ENCODE data around the gene MYL12B.
A peak's percentile ranks its signal among the peaks of the same experiment; 100 is the strongest.
"Not testable (repeated sequence)": the region's sequence is repeated elsewhere in the genome, so short reads cannot be mapped to it uniquely, and the experiment has no call there.

MYL12B gene

DNA sequence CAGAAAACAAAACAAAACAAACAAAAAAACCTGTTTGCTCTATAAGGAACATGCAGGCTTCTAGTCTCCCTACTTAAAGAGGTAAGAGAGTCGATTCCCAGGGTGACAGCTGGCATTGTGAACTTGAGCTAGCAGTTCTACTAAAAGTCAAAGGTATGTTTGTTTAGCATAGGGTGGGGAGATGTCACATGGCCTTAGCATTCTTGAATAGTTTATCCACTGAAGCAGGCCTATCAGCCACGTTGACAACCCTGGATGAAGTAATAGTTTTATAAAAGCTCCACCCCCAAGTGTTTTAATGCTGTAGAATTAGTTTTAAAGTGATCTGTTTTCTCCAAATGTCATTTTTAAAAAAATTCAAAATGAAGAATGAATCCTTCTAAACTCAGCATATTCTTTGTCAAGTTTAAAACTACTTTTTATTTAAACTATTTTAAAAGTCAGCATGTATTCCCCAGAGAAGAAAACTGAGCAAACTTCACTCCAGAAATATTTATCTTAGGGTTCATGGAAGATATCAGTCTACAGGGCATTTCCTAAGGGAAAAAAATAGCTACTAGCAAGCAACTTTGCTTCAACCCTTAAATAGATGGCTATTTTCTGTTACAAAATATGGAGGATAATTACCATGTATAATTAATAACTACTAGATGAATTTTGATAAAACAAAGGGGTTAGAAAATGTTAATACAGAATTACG is 43.8 kb upstream of the MYL12B start:
- no peak for TF ChIP-seq CTCF (IDR thresholded peaks at IDR 0.05; ENCODE audit: low read depth, low read length)
- no peaks in the 10 kb centered on the region for H3K27me3 ChIP-seq (ENCODE audit: insufficient read depth, low read depth, severe bottlenecking)
- peak; percentile 51 for DNase-seq
- H3K27ac ChIP-seq = peak overlapping the region; percentile 30; the same call in 1 of the 2 replicates
- no peaks in the 10 kb centered on the region; the same call in 1 of the 2 replicates for H3K36me3 ChIP-seq
- no peak overlapping the region for H3K4me3 ChIP-seq (ENCODE audit: low read depth, low read length)
- H3K9me3 ChIP-seq (ENCODE audit: severe bottlenecking) = no peaks in the 10 kb centered on the region

GRCh38 chr18:3218819-3219218 is 43.1 kb upstream of the MYL12B start:
- no peak overlapping the region; the same call in 1 of the 2 replicates for H3K4me3 ChIP-seq (ENCODE audit: low read depth, low read length)
- no peak for DNase-seq
- H3K27me3 ChIP-seq (ENCODE audit: insufficient read depth, low read depth, severe bottlenecking) = no peaks in the 10 kb centered on the region
- no peaks in the 10 kb centered on the region for H3K9me3 ChIP-seq (ENCODE audit: severe bottlenecking)
- H3K36me3 ChIP-seq = no peaks in the 10 kb centered on the region; the same call in 1 of the 2 replicates
- peak overlapping the region; percentile 52 for H3K27ac ChIP-seq
- no peak for TF ChIP-seq CTCF (IDR thresholded peaks at IDR 0.05; ENCODE audit: low read depth, low read length)

DNA sequence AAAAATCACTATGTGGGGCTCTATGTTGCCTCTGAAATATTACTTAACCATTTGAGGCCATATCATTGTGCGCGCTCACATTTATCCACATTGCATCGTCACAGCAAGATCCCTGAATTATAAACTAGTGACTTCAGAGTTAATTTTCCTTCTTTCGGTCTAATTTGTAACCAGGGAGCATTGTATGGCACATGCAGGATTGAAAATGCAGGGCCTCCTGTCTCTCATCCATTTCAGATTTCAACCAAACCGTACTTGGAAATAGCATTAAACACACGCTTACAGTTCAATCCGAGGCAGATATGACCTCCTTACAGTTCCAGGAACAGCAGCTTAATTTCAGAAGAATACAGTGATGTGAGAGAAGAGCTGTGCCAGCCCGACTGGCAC is 42.7 kb upstream of the MYL12B start:
- TF ChIP-seq CTCF (IDR thresholded peaks at IDR 0.05; ENCODE audit: low read depth, low read length) = no peak

GRCh38 chr18:3219631-3220335 is 42.1 kb upstream of the MYL12B start, which contains the start of gene MYOM1:
Gene MYOM1, minus strand, starts transcription at chr18:3219968. Its CDS starts 4,745 bp downstream, at chr18:3215223.
- Histone ChIP-seq H3K27ac (peak within 1 kb of the TSS; percentile 52), H3K4me3 (ENCODE audit: low read depth, low read length) (peak within 1 kb of the TSS; percentile 17), H3K9me3 (ENCODE audit: severe bottlenecking) (no peaks in the 10 kb centered on the region), H3K27me3 (ENCODE audit: insufficient read depth, low read depth, severe bottlenecking) (no peaks in the 10 kb centered on the region), H3K36me3 (no peaks in the 10 kb centered on the region; the same call in 1 of the 2 replicates)
- TF ChIP-seq CTCF (IDR thresholded peaks at IDR 0.05; ENCODE audit: low read depth, low read length) = no peak
- no peak for DNase-seq

More for the DNA sequence above, 42.7 kb upstream of the MYL12B start:
- Histone ChIP-seq H3K36me3 (no peaks in the 10 kb centered on the region; the same call in 1 of the 2 replicates), H3K9me3 (ENCODE audit: severe bottlenecking) (no peaks in the 10 kb centered on the region), H3K4me3 (ENCODE audit: low read depth, low read length) (peak overlapping the region; percentile 17; the same call in 1 of the 2 replicates), H3K27ac (peak overlapping the region; percentile 52), H3K27me3 (ENCODE audit: insufficient read depth, low read depth, severe bottlenecking) (no peaks in the 10 kb centered on the region)
- no peak for DNase-seq

GRCh38 chr18:3220868-3221267 is 41.1 kb upstream of the MYL12B start:
- not testable (repeated sequence) for DNase-seq; H3K27ac ChIP-seq; H3K9me3 ChIP-seq (ENCODE audit: severe bottlenecking); H3K36me3 ChIP-seq; H3K4me3 ChIP-seq (ENCODE audit: low read depth, low read length); H3K27me3 ChIP-seq (ENCODE audit: insufficient read depth, low read depth, severe bottlenecking)

DNA sequence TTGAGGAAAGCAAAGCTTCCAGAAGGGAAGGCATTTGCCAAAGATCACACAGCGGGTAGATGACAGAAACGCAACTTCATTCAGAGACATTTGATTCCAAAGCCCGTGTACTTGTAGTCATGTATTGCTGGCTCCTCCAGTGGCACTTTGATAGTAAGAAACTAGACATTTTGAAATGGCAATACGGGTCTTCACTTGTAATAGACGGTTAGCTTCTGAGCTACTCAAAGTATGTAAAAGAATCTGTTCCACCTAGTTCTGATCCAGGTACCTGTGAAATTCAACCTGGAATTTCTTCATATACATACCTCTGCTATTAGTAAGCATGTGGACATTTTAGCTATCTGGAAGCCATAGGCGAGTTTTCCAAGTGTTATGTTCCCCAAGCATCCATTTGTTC is 40.4 kb upstream of the MYL12B start:
- no peak for DNase-seq
- no peaks in the 10 kb centered on the region for H3K36me3 ChIP-seq
- no peaks in the 10 kb centered on the region for H3K27me3 ChIP-seq (ENCODE audit: insufficient read depth, low read depth, severe bottlenecking)
- H3K27ac ChIP-seq = no peak overlapping the region
- no peak overlapping the region for H3K4me3 ChIP-seq (ENCODE audit: low read depth, low read length)
- no peak for TF ChIP-seq CTCF (IDR thresholded peaks at IDR 0.05; ENCODE audit: low read depth, low read length)
- H3K9me3 ChIP-seq (ENCODE audit: severe bottlenecking) = no peaks in the 10 kb centered on the region

All from WERI-Rb-1 (cell line).